ENCODE results near the gene NANOS3. TPM values are rescaled to one million over a fixed set of nuclear protein-coding genes. Genes with fewer than 3 reads are reported as not detected.

Gene NANOS3
- total and polyA plus RNA-seq, 9 of the 15 experiments (the other 6 are each of a cell fraction or from before 2014, with no cell fraction given): not detected

- TF ChIP-seq NELFE (IDR thresholded peaks at IDR 0.05; ENCODE audit: insufficient read depth, insufficient read length) (no peak), ZBTB9 (CRISPR knock-in tag; IDR thresholded peaks at IDR 0.05) (no peak), RBM15 (IDR thresholded peaks at IDR 0.05; ENCODE audit: insufficient read depth, low read length) (no peak), ZNF318 (IDR thresholded peaks at IDR 0.05; ENCODE audit: borderline replicate concordance in 1 of 2, low read depth in 1 of 2) (no peak), GABPA (tag; conservative IDR thresholded peaks at IDR 0.05; ENCODE audit: low read depth) (no peak), CREBBP (IDR thresholded peaks at IDR 0.05; ENCODE audit: low read depth, low read length) (no peak), TFAM (CRISPR knock-in tag; conservative IDR thresholded peaks at IDR 0.05) (no peak), PHTF2 (CRISPR knock-in tag; IDR thresholded peaks at IDR 0.05) (no peak), DMBX1 (CRISPR knock-in tag; IDR thresholded peaks at IDR 0.05; ENCODE audit: borderline replicate concordance) (no peak), CBX5 (IDR thresholded peaks at IDR 0.05; ENCODE audit: borderline replicate concordance, low read depth) (no peak), SMARCA4 (IDR thresholded peaks at IDR 0.05) (no peak), PTRF (tag; IDR thresholded peaks at IDR 0.05) (no peak), ZNF395 (CRISPR knock-in tag; IDR thresholded peaks at IDR 0.05) (no peak), NUFIP1 (IDR thresholded peaks at IDR 0.05; ENCODE audit: partially characterized antibody) (no peak), BRD9 (IDR thresholded peaks at IDR 0.05; ENCODE audit: low read depth, partially characterized antibody) (no peak)
These were observed 43.3 kb upstream of the NANOS3 start (continued) for GRCh38 chr19:13833330-13834243.
